ENCODE results near the gene ANKRD11.

Gene ANKRD11

DNA sequence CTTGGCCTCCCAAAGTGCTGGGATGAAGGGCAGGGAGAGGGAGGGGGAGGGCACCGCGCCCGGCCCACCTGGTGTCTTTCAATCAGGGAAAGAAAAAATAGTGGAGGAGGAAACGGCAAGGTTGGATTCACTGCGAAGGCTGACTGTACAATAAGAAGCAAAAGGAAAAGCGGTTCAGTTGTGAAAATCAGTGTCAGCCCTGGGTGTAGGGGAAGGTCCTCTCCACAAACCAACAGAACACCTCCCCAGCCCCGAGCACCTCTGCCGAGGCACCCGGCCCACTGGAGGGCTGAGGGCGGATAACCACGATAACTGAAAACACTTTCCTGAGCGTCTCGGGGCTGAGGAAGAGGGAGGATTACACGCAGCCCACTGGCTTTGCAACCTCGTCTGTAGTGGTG, 16.4 kb upstream of the ANKRD11 start:
- no peak for DNase-seq (ENCODE audit: low read depth)

GRCh38 chr16:89506113-89506504, 15.7 kb upstream of the ANKRD11 start:
- DNase-seq (ENCODE audit: low read depth), result no peak

DNA sequence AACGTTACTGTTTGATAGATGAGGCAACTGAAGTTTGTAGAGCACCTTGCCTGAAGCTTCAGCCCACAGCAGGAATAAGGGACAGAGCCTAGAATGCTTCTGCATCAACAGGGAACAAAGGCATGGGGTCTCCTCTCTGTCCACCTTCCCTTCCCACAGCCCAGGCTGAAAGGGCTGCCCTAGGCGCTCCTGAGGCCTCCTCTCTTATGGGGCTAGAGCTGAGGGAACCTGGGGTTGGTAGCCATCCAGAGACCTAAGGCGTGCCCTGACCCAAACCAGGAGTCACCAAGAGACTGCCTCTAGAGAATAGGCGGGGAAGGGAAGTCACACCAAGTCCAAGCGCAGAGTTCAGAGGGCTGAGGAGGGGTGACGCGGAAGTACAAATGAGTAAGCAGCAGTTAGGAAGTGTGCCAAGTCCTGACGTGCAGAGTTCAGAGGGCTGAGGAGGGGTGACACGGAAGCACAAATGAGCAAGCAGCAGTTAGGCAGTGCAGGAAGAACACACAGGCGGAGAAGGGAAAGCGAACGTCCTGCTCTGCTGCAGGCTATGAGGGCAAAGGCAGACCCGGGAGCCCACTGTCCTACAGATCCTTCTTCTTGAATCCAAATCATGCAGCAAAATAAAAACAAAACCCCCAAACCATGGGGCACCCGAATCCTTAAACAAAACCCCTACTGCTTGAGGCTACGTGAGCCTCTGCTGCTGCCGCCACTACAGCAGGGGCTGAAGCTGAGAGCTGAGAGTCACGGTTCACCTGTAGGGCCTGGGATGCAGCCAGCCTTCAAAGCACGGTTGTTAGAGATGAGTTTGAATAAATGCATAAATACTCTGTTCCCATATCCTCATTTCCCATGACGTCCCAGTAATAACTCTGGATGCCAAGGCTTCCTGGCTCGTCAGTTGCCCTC, 15.1 kb upstream of the ANKRD11 start:
- DNase-seq (ENCODE audit: low read depth), result peak; percentile 89

DNA sequence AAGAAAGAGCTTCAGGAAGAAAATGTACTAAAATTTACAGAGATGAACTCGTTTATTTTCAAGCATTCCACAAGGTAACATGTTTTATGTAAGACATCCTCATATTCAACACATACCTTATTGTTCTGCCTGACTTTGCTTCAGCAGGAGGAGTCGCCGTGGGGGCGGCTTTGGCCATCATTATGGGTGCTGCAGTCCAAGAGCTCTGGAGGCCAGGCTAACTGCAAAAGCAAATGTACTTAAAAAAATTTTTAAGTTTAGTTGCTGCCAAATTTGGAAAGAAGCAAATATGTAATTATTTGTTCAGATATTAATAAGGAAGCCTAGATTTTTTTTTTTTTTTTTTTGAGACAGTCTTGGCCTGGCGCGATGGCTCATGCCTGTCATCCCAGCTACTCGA, 13.7 kb upstream of the ANKRD11 start:
- DNase-seq (ENCODE audit: low read depth), result no peak

GRCh38 chr16:89502081-89502843, 11.9 kb upstream of the ANKRD11 start:
- DNase-seq (ENCODE audit: low read depth), result peak; percentile 41

- DNase-seq (ENCODE audit: low read depth), result no peak
Observed at GRCh38 chr16:89499767-89500166, 9.4 kb upstream of the ANKRD11 start.

DNA sequence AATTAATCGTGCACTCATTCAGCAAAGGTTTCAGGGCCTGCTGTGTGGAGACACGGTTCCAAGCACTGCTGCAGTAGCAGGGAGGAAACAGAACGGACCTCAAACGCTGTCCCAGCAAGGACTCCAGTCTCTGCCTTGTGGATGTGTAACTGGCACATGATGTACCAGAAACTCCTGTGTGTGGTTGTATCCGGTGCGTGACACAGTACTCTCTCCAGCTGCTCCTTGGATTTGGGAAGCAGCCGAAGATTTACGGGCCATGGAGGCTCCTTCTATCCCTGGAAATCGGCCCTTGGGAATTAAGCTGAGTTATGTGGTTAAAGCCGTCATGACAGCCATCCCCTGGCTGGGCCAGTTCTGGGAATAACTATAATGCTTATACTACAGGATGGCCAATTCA, 8.5 kb upstream of the ANKRD11 start:
- DNase-seq (ENCODE audit: low read depth), result no peak

DNA sequence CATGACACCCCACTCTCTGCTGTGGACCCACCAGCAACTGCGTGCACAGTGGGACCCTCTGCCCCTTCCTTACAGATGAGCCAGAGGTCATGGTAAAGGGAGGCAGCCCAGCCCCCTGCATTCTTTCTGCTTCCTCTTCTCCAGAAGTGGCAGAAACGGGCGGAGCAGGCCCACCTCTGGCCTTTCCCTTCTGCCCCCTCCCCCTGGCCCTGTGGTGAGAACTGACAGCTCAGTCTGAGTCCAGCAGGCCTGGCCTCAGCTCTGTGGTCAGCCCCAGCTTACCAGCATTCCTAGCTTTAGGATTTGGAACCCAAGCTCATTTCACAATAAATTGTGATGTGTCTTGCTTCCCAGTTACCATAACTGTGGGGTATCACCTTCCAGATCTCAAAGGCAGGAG, 4.8 kb upstream of the ANKRD11 start:
- DNase-seq (ENCODE audit: low read depth), result peak; percentile 84

- no peak for DNase-seq (ENCODE audit: low read depth)
Observed at GRCh38 chr16:89493776-89494175, 3.4 kb upstream of the ANKRD11 start.

- no peak for DNase-seq (ENCODE audit: low read depth)
Observed at GRCh38 chr16:89491974-89492687, 1.8 kb upstream of the ANKRD11 start.

GRCh38 chr16:89491238-89491869, 993 bp upstream of the ANKRD11 start:
- peak; percentile 50 for DNase-seq (ENCODE audit: low read depth)

DNA sequence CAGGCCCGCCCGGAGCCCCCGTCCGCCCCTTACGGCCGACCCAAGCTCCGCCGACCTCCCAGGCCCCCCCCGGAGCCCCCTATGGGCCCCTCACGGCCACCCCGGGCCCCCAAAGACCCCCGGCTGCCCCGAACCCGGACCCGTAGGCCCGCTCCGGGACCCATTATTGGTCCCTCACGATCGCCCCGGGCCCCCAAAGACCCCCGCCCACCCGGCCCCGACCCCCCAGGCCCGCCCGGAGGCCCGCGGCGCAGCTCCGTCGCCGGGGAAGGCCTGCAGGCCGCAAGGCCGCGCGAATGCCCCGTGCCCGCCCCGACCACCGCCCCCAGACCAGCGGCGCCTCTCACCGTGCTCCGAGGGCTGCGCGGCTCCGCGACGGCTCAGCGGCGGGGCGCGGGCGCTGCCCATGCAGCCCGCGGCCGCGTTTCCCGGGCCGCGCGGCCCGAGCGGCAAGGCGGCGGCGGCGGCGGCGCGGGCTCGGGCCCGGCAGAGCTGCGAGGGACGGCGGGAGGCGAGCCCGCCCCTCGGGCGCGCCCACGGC, 393 bp downstream of the ANKRD11 start:
- DNase-seq (ENCODE audit: low read depth), result no peak

GRCh38 chr16:89489040-89489897, 1.1 kb downstream of the ANKRD11 start:
- peak; percentile 96 for DNase-seq (ENCODE audit: low read depth)

DNA sequence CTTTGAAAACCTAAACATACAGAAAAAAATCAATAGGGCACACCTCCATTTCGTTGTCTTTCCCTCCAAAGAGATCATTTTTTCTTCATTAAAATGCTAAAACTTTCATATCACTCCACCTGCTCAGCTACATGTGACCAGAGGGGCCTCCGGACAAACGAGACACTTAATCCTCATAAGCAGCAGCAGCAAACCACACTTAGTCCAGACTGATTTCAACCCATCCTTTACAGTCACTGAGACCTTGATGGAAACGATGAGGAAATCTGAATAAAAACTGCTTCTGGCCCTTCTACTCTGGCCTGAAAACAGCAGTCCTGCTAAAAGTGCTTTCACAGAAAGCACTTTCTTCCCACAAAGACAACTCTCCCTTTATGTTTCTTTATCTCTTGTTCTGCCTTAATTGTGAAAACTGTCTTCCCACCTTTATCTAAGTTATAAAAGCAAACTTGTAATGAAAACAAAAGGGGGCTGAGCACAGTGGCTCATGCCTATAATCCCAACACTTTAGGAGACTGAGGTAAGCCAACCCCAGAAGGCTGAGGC, 4.6 kb downstream of the ANKRD11 start:
- DNase-seq (ENCODE audit: low read depth), result peak; percentile 57

GRCh38 chr16:89484923-89485679, 5.3 kb downstream of the ANKRD11 start:
- no peak for DNase-seq (ENCODE audit: low read depth)

GRCh38 chr16:89484041-89484501, 6.3 kb downstream of the ANKRD11 start:
- no peak for DNase-seq (ENCODE audit: low read depth)

GRCh38 chr16:89482817-89483205, 7.5 kb downstream of the ANKRD11 start:
- no peak for DNase-seq (ENCODE audit: low read depth)

DNA sequence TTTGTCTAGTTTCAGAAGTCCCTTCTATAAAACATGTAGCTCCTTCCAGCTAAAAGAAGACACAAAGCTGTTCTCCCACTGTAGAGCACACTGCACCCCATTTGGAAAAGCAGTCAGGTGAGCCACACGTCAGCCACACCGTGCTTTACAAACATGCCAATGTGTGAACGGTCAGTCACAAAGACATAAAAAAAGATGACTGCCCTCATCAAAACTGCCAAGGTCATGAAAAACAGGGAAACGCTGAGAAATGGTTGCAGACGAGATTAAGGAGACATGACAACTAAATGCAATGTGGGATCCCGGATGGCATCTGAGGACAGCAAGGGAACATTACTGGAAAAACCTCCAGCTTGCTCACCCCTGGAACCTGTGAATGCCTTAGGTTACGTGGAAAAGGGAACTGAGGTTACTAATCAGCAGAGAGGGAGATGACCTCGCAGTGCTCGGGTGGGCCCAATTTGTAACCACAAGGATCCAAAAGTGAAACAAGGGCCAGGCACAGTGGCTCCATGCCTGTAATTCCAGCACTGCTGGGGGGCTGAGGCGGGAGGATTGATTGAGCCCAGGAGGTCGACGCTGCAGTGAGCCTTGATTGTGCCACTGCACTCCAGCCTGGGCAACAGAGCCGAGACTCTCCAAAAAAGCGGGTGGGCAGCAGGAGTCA, 8.1 kb downstream of the ANKRD11 start:
- DNase-seq (ENCODE audit: low read depth), result no peak

DNA sequence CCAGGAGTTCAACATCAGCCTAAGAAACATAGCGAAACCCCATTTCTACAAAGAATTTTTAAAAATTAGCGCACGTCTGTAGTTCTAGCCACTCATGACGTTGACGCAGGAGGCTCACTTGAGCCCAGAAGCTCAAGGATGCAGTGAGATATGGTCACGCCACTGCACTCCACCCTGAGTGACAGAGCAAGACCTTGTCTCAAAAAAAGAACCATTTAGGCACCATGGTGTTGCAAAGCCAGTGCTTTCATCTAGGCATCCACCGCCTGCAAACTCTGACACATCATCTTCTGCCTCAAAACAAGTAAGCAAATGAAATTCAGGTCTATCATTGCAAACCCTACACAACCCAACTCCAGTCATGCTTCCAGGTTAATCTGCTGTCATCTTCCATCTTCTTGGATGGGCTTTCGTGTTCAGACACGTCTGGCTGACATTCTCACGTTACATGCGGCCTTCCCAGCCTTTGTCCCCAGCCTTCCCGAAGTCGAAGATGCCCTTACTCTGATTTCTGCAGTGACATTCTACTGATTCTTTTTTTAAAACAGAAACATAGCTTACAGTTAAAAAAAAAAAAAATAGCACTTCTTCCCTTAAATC, 8.9 kb downstream of the ANKRD11 start:
- no peak for DNase-seq (ENCODE audit: low read depth)

Data from iris pigment epithelial cell (primary cell).